Colonic mucosa (tissue), 4 donors: ENCODE measurements around the gene PIP5K1A. TPM values are rescaled to one million over a fixed set of nuclear protein-coding genes. Genes with fewer than 3 reads are reported as not detected.

Experiments used
- DNase-seq: peaks from one replicate; pipeline ENCODE4 v3.0.0-alpha.2; 2020
- H3K27ac ChIP-seq: fragments of 200-600 bp; one replicate; pipeline ENCODE4 v1.8.0; 2021
- H3K27me3 ChIP-seq: fragments of 200-600 bp; one replicate; pipeline ENCODE4 v1.8.0; 2021
- H3K36me3 ChIP-seq: fragments of 200-600 bp; one replicate; pipeline ENCODE4 v1.8.0; 2021
- H3K4me1 ChIP-seq: fragments of 200-600 bp; one replicate; pipeline ENCODE4 v1.8.0; 2021; ENCODE audit warnings: mild to moderate bottlenecking
- H3K4me3 ChIP-seq: fragments of 200-600 bp; one replicate; pipeline ENCODE4 v1.8.0; 2021
- H3K9ac ChIP-seq, 2 donors: one replicate each; pipeline ENCODE4 v1.7.0; 2013; ENCODE audit warnings: control low read depth in 2 of 2, low read depth in 2 of 2, low read length in 2 of 2
- H3K9me3 ChIP-seq: fragments of 200-600 bp; one replicate; pipeline ENCODE4 v1.8.0; 2021
- CTCF ChIP-seq: fragments of 200-600 bp; IDR thresholded peaks from one replicate; pipeline ENCODE4 v1.8.0; 2022; ENCODE audit warnings: antibody characterized with exemption, mild to moderate bottlenecking
- intact Hi-C: fragments of 100-400 bp; cut with DNase I; formaldehyde crosslinking; loops from one replicate; pipeline ENCODE4 v1.14.1; 2022
- total RNA-seq, 2 donors: library from RNA; stranded (reverse); fragmentation: NEBNext Ultra II Directional in 1 of 2; extraction: Animal tissue kit (Norgen Biotek cat#: 25700) in 1 of 2; gene quantifications; one replicate each; pipeline ENCODE4 v1.2.1, GENCODE V29; 2021
- donor health status: healthy.
- donor health status: DM: no; HTN: no; CAD: no.
- donor health status: DM: no; HTN: no; CAD: no.

The PIP5K1A gene
- total RNA-seq, 2 donors from 2014 or later, result 33.3 to 38.9 TPM

- intact Hi-C loops, result no loop called here
- TF ChIP-seq CTCF, result no peak
- H3K4me3 ChIP-seq, result no peak overlapping the region
- no peaks in the 10 kb centered on the region for H3K9me3 ChIP-seq
- no peaks in the 10 kb centered on the region for H3K36me3 ChIP-seq
- no peak for DNase-seq
- no peaks in the 10 kb centered on the region for H3K27me3 ChIP-seq
- peak overlapping the region in 1 of 2 donors; percentile 99 for H3K9ac ChIP-seq
- H3K4me1 ChIP-seq, result peaks cover 11% of the 10 kb centered on the region
- H3K27ac ChIP-seq, result no peak overlapping the region
Measured at GRCh38 chr1:151167116-151167515, 31.2 kb upstream of the PIP5K1A start.

DNA sequence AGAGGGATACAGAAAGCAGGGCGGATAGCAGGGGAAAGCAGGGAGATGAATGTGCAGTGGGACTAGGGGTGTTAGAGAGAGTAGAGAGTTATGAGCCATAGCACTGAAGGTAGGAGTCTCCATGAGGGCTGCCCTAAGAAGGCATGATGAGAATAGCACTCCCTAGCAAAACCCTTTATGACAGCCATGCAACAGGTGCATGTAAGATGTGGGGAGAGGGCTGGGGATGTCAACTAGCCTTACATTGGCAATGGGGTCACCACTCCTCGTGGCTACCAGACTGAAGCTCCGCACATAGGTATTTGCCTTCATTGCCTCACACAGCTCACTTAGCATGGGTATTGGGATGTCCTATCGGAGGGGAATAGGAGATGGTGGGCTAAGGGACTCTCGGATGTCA, 27.2 kb upstream of the PIP5K1A start:
- intact Hi-C loops, result no loop called here
- no peak for DNase-seq
- Histone ChIP-seq H3K9me3 (no peaks in the 10 kb centered on the region), H3K4me3 (no peak overlapping the region), H3K9ac (no peak overlapping the region), H3K36me3 (no peaks in the 10 kb centered on the region), H3K4me1 (peaks cover 7% of the 10 kb centered on the region), H3K27ac (no peak overlapping the region), H3K27me3 (no peaks in the 10 kb centered on the region)
- TF ChIP-seq CTCF, result no peak

DNA sequence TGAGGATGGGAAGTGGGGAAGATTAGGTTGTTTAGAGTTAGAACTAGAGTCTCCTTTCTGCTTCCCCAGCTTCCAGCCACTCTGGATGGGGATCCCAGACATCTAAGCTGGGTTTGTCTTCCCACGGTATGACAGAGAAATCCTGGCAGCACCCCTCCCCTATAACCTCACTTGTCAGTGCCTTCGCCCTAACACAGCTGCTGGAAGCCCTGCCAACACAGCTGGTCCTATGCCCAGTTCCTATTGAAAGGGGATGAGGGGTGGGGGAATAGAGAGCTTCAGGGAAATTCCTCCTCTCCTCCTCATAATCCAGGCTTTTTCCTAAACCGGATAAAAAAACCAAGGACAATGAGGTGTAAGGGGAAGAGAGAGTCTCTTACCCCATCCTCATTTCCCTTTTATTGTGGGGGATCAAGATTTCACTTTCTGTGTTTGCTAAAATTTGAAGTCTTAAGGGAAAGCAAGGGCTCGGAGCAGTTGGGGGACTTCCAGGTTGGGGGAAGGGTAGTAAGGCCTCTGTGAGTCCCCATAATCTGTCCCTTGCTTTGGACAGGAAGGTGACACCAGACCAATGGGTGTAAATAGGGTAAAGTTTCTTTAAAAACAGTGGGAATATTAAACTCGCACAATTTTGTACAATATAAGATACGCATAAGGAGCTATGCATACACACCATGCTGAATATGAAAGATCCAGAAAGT, 23.2 kb upstream of the PIP5K1A start:
- no peak overlapping the region for H3K27ac ChIP-seq
- H3K9me3 ChIP-seq, result no peaks in the 10 kb centered on the region
- no peaks in the 10 kb centered on the region for H3K27me3 ChIP-seq
- no peak overlapping the region for H3K9ac ChIP-seq
- intact Hi-C loops, result no loop called here
- H3K4me1 ChIP-seq, result no peaks in the 10 kb centered on the region
- TF ChIP-seq CTCF, result no peak
- H3K4me3 ChIP-seq, result no peak overlapping the region
- no peak for DNase-seq
- no peaks in the 10 kb centered on the region for H3K36me3 ChIP-seq

GRCh38 chr1:151175863-151176262, 22.5 kb upstream of the PIP5K1A start, which contains the start of gene TMOD4:
TMOD4 (minus strand) TSS chr1:151175981; CDS start chr1:151174875, 1,106 bp downstream.
- TF ChIP-seq CTCF, result no peak
- intact Hi-C loops, result no loop called here
- H3K9me3 ChIP-seq, result no peaks in the 10 kb centered on the region
- no peak within 1 kb of the TSS for H3K4me3 ChIP-seq
- no peaks in the 10 kb centered on the region for H3K27me3 ChIP-seq
- no peak for DNase-seq
- no peak within 1 kb of the TSS for H3K9ac ChIP-seq
- H3K4me1 ChIP-seq, result no peaks in the 10 kb centered on the region
- H3K27ac ChIP-seq, result no peak within 1 kb of the TSS
- no peaks in the 10 kb centered on the region for H3K36me3 ChIP-seq

DNA sequence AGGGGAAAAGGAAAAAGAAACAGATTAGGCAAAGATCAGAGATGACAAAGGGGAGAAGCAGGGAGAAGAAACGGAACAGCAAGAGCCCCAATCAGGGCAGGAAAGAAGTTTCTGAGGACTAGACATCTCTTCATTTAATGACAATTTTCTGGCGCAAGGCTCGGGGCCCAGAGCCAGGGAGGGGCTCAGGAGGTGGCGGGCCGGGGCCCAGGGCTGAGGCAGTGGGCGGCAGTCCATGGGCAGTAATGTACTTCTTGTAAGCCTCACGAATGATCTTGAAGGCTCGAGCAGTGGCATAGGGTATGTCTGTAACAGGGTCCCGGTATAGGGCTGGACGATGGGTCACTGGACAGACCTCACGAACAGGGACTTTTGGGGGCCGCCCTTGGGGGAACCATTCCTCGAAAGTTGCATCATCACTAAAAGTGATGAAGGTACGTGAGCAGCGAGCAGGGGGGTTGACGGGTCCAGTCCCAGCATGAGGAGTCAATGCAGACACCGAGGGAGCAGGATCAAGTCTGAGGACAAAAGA, 21.8 kb upstream of the PIP5K1A start:
- Histone ChIP-seq H3K9me3 (no peaks in the 10 kb centered on the region), H3K36me3 (no peaks in the 10 kb centered on the region), H3K4me3 (no peak overlapping the region), H3K9ac (no peak overlapping the region), H3K27ac (no peak overlapping the region), H3K4me1 (no peaks in the 10 kb centered on the region), H3K27me3 (no peaks in the 10 kb centered on the region)
- TF ChIP-seq CTCF, result no peak
- intact Hi-C loops, result no loop called here
- DNase-seq, result no peak
